ENCODE data around the gene NACC2.

GRCh38 chr9:136013116-136013515 is 82.0 kb downstream of the NACC2 start:
- no peak for TF ChIP-seq CTCF (IDR thresholded peaks at IDR 0.05)
- TF ChIP-seq POLR2A (IDR thresholded peaks at IDR 0.05) = no peak
